Caco-2 (cell line): Measurements from ENCODE around the gene RPL28. TPM values are rescaled to one million over a fixed set of nuclear protein-coding genes. Genes with fewer than 3 reads are reported as not detected.
"Not testable (repeated sequence)": the region's sequence is repeated elsewhere in the genome, so short reads cannot be mapped to it uniquely, and the experiment has no call there.

Experiments
- BruUV-seq: library from RNA; stranded (reverse); fragments of 400-500 nt; replicated peaks from 2 replicates; lab custom pipeline; 2021; lab: Mats Ljungman, UMichigan
- CTCF ChIA-PET: fragments of 300-600 bp; sonication (Branson Sonifier 250); formaldehyde crosslinking; loops from one replicate; lab custom pipeline; 2022; ENCODE audit warnings: antibody characterized with exemption; lab: Charles Lee
- POLR2A ChIA-PET: fragments of 300-600 bp; sonication (Branson Sonifier 250); formaldehyde crosslinking; loops from one replicate; lab custom pipeline; 2022; ENCODE audit warnings: antibody characterized with exemption; lab: Charles Lee
- DNase-seq, 2 experiments: peaks; one replicate each; pipeline versions ENCODE4 v3.0.0 to v3.0.0-alpha.2; 2020 to 2022
- H3K27me3 ChIP-seq: replicated peaks from 2 replicates; pipeline ENCODE4 v1.6.0; 2011; ENCODE audit warnings: low read length; ENCODE audit not compliant: control insufficient read depth, insufficient read depth
- H3K36me3 ChIP-seq: 2 replicates; pipeline ENCODE4 v1.5.1; 2011; ENCODE audit warnings: low read length; ENCODE audit not compliant: control insufficient read depth, insufficient read depth
- H3K4me1 ChIP-seq: fragments of 250-450 bp; sonication (Bioruptor Pico); 2 replicates; pipeline ENCODE4 v1.5.1; 2020; ENCODE audit warnings: mild to moderate bottlenecking
- H3K4me3 ChIP-seq: 2 replicates; pipeline ENCODE4 v1.5.1; 2011; ENCODE audit warnings: low read depth, mild to moderate bottlenecking, control low read depth, low read length
- H3K9me3 ChIP-seq: fragments of 250-450 bp; sonication (Bioruptor Pico); 2 replicates; pipeline ENCODE4 v1.5.1; 2020; ENCODE audit warnings: mild to moderate bottlenecking, moderate library complexity
- H3K27ac Mint-ChIP-seq: one replicate; pipeline ENCODE4 v1.8.0; 2022; ENCODE audit warnings: mixed read lengths; ENCODE audit not compliant: unreplicated experiment
- H3K27me3 Mint-ChIP-seq: one replicate; pipeline ENCODE4 v1.8.0; 2022; ENCODE audit warnings: mixed read lengths; ENCODE audit not compliant: insufficient read depth, unreplicated experiment
- H3K36me3 Mint-ChIP-seq: one replicate; pipeline ENCODE4 v1.8.0; 2022; ENCODE audit warnings: mild to moderate bottlenecking, mixed read lengths; ENCODE audit not compliant: insufficient read depth, unreplicated experiment
- H3K4me1 Mint-ChIP-seq: one replicate; pipeline ENCODE4 v1.8.0; 2022; ENCODE audit warnings: low read depth, mixed read lengths; ENCODE audit not compliant: unreplicated experiment
- H3K4me3 Mint-ChIP-seq: one replicate; pipeline ENCODE4 v1.8.0; 2022; ENCODE audit warnings: mild to moderate bottlenecking, moderate library complexity, mixed read lengths; ENCODE audit not compliant: unreplicated experiment
- H3K9me3 Mint-ChIP-seq: one replicate; pipeline ENCODE4 v1.8.0; 2022; ENCODE audit warnings: mixed read lengths; ENCODE audit not compliant: unreplicated experiment
- intact Hi-C: fragments of 100-400 bp; cut with micrococcal nuclease; formaldehyde crosslinking; loops from one replicate; pipeline ENCODE4 v1.10.0; 2022; ENCODE audit not compliant: unreplicated experiment
- total RNA-seq: library from RNA; stranded (reverse); gene quantifications from 2 replicates; pipeline ENCODE4 v1.2.3, GENCODE V29; 2022
- TF ChIP-seq, protein P1 (sequence below), 2 experiments: fragments of 200-600 bp in 1 of 2; IDR thresholded peaks; 1 replicate in 1 of 2; 2 replicates in 1 of 2; pipeline versions ENCODE4 v1.5.1 to v1.8.0; 2011 to 2022; ENCODE audit warnings: antibody characterized with exemption in 1 of 2, control low read depth in 1 of 2, inconsistent platforms in 1 of 2, low read depth in 1 of 2, low read length in 1 of 2, mild to moderate bottlenecking in 1 of 2, moderate library complexity in 1 of 2; ENCODE audit not compliant: insufficient read depth in 1 of 2, severe bottlenecking in 1 of 2, unreplicated experiment in 1 of 2

Gene RPL28
- total RNA-seq, 1 experiment from 2014 or later = 2,048 TPM

DNA sequence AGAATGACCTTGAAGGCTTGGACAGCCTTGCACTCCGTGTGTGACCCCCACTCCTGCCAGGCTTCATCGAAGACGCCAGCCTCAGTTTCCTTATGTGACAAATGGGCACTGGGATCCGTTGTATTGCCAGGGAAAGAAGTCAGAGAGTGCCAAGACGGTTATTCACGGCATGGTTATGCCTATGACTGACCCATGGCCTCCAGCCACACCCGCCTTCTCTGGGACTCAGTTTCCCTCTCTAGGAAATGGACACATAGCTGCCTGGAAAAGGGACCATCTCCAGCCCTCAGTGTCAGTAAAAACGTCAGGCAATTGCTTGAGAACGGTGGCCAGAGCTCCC lies 22.8 kb downstream of the RPL28 start:
- Mint-ChIP-seq H3K27me3 (peaks cover 6% of the 10 kb centered on the region), H3K36me3 (peaks cover 62% of the 10 kb centered on the region), H3K4me3 (peak overlapping the region; percentile 93), H3K27ac (peak overlapping the region; percentile 99), H3K4me1 (peaks cover 14% of the 10 kb centered on the region), H3K9me3 (peaks cover 11% of the 10 kb centered on the region)
- Histone ChIP-seq H3K9me3 (peaks cover 13% of the 10 kb centered on the region; the same call in 1 of the 2 replicates), H3K4me1 (peaks cover 18% of the 10 kb centered on the region), H3K36me3 (peaks cover 5% of the 10 kb centered on the region; the same call in 1 of the 2 replicates), H3K4me3 (peak overlapping the region; percentile 42), H3K27me3 (no peaks in the 10 kb centered on the region)
- TF ChIP-seq, protein P1, sequence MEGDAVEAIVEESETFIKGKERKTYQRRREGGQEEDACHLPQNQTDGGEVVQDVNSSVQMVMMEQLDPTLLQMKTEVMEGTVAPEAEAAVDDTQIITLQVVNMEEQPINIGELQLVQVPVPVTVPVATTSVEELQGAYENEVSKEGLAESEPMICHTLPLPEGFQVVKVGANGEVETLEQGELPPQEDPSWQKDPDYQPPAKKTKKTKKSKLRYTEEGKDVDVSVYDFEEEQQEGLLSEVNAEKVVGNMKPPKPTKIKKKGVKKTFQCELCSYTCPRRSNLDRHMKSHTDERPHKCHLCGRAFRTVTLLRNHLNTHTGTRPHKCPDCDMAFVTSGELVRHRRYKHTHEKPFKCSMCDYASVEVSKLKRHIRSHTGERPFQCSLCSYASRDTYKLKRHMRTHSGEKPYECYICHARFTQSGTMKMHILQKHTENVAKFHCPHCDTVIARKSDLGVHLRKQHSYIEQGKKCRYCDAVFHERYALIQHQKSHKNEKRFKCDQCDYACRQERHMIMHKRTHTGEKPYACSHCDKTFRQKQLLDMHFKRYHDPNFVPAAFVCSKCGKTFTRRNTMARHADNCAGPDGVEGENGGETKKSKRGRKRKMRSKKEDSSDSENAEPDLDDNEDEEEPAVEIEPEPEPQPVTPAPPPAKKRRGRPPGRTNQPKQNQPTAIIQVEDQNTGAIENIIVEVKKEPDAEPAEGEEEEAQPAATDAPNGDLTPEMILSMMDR (IDR thresholded peaks at IDR 0.05; ENCODE audit: insufficient read depth in 1 of 2, low read depth in 1 of 2, low read length in 1 of 2, severe bottlenecking in 1 of 2, unreplicated experiment in 1 of 2) = no peak
- ChIA-PET CTCF (no interaction called here), POLR2A (interaction anchor here (0.7 to 1.4 kb wide), 2 partner anchors 53 to 191 kb away, joined by 3 to 10 read pairs; partner anchors contain the start of genes FIZ1, ISOC2 and ZNF524)
- BruUV-seq = TSS peak; percentile 87
- no peak for DNase-seq
- intact Hi-C loops = loop anchor here (1.0 to 10.0 kb wide), 4 partner anchors 23 to 291 kb away; partner anchors contain the start of genes PPP1R12C, PPP6R1 and RPL28

DNA sequence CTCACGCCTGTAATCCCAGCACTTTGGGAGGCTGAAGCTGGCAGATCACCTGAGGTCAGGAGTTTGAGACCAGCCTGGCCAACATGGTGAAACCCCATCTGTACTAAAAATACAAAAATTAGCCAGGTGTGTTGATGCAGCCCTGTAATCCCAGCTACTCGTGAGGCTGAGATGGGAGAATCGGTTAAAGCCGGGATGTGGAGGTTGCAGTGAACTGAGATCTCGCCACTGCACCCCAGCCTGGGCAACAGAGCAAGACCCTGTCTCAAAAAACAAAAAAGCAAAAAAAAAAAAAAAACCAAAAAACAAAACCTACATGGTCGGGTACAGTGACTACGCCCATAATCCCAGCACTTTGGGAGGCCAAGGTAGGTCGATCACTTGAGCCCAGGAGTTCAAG lies 23.4 kb downstream of the RPL28 start:
- BruUV-seq, H3K27me3 Mint-ChIP-seq, DNase-seq, H3K4me3 ChIP-seq, CTCF ChIA-PET, H3K27me3 ChIP-seq, H3K36me3 ChIP-seq: not testable (repeated sequence)
- Mint-ChIP-seq H3K4me3 (peak overlapping the region; percentile 93), H3K36me3 (peaks cover 55% of the 10 kb centered on the region), H3K27ac (peak overlapping the region; percentile 69), H3K4me1 (peaks cover 14% of the 10 kb centered on the region), H3K9me3 (peaks cover 11% of the 10 kb centered on the region)
- Histone ChIP-seq H3K4me1 (peaks cover 18% of the 10 kb centered on the region), H3K9me3 (peaks cover 13% of the 10 kb centered on the region; the same call in 1 of the 2 replicates)
- POLR2A ChIA-PET = interaction anchor here (0.7 kb wide), 1 partner anchor 52 kb away, joined by 3 read pairs; the partner anchor contains the start of gene ISOC2
- intact Hi-C loops = loop anchor here (10.0 kb wide), 1 partner anchor 96 kb away; no protein-coding TSS in a partner anchor

DNA sequence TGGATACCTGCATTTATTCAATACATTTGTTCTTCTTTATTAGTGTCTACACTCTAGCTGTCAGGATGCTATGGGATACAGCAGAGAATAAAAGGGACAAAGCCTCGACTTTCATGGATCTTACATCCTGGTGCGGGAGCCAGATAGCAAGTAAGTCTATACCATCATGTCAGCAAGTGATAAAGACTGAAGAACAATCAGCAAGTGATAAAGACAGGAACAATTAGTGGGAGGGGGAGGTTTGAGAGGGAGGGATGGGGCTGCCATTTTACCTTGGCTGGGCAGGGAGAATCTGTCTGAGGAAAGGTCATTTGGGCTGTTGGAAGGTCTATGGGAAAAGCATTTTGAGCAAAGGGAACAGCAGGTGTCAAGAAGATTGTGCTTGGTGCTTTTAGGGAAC lies 24.4 kb downstream of the RPL28 start:
- Mint-ChIP-seq H3K27me3 (peaks cover 6% of the 10 kb centered on the region), H3K4me1 (peaks cover 14% of the 10 kb centered on the region), H3K9me3 (peaks cover 11% of the 10 kb centered on the region), H3K4me3 (peak overlapping the region; percentile 38), H3K27ac (no peak overlapping the region), H3K36me3 (peaks cover 45% of the 10 kb centered on the region)
- H3K36me3 ChIP-seq = peaks cover 5% of the 10 kb centered on the region; the same call in 1 of the 2 replicates
- POLR2A ChIA-PET = no interaction called here
- H3K27me3 ChIP-seq = no peaks in the 10 kb centered on the region
- intact Hi-C loops = no loop called here
- CTCF ChIA-PET = no interaction called here
- no peak for DNase-seq
- no TSS peak for BruUV-seq
- TF ChIP-seq, protein P1 (IDR thresholded peaks at IDR 0.05; ENCODE audit: insufficient read depth in 1 of 2, low read depth in 1 of 2, low read length in 1 of 2, severe bottlenecking in 1 of 2, unreplicated experiment in 1 of 2) = no peak
- peaks cover 13% of the 10 kb centered on the region; the same call in 1 of the 2 replicates for H3K9me3 ChIP-seq
- H3K4me3 ChIP-seq = no peak overlapping the region
- peaks cover 18% of the 10 kb centered on the region for H3K4me1 ChIP-seq
